Left ventricle myocardium inferior (tissue), 1 donor: ENCODE measurements around the gene PHOX2A. TPM values are rescaled to one million over a fixed set of nuclear protein-coding genes. Genes with fewer than 3 reads are reported as not detected.
"Not testable (repeated sequence)": the region's sequence is repeated elsewhere in the genome, so short reads cannot be mapped to it uniquely, and the experiment has no call there.

Source experiments
- DNase-seq: peaks from one replicate; pipeline ENCODE4 v3.0.0-alpha.2; 2020
- H3K27ac ChIP-seq: fragments of 200-600 bp; replicated peaks from 2 replicates; pipeline ENCODE4 v1.8.0; 2021
- H3K27me3 ChIP-seq: fragments of 200-600 bp; 2 replicates; pipeline ENCODE4 v1.8.0; 2021; ENCODE audit warnings: low read depth
- H3K36me3 ChIP-seq: fragments of 200-600 bp; 2 replicates; pipeline ENCODE4 v1.8.0; 2021
- H3K4me1 ChIP-seq: fragments of 200-600 bp; 2 replicates; pipeline ENCODE4 v1.8.0; 2021
- H3K4me3 ChIP-seq: fragments of 200-600 bp; 2 replicates; pipeline ENCODE4 v1.8.0; 2021; ENCODE audit warnings: mild to moderate bottlenecking, moderate library complexity
- H3K9me3 ChIP-seq: fragments of 200-600 bp; replicated peaks from 2 replicates; pipeline ENCODE4 v1.8.0; 2021
- intact Hi-C: fragments of 100-400 bp; cut with micrococcal nuclease; formaldehyde crosslinking; loops from one replicate; pipeline ENCODE4 v1.11.0; 2022
- long read RNA-seq: library from polyadenylated mRNA; unstranded; transcript quantifications from one replicate; pipeline ENCODE4 v2.0.0, GENCODE V29; 2021
- total RNA-seq: library from RNA; stranded (reverse); fragmentation: NEBNext Ultra II Directional; extraction: Animal tissue kit (Norgen Biotek cat#: 25700); gene quantifications from one replicate; pipeline ENCODE4 v1.2.1, GENCODE V29; 2021
- TF ChIP-seq, protein P1 (sequence below): fragments of 200-600 bp; IDR thresholded peaks from 2 replicates; pipeline ENCODE4 v1.8.0; 2021; ENCODE audit warnings: antibody characterized with exemption, mild to moderate bottlenecking, borderline replicate concordance
- donor health status: DM: no; HTN: yes; CAD: no; lungs with severe emphysema.

Gene PHOX2A
- total RNA-seq, result not detected
- long read RNA-seq, result 0 reads

DNA sequence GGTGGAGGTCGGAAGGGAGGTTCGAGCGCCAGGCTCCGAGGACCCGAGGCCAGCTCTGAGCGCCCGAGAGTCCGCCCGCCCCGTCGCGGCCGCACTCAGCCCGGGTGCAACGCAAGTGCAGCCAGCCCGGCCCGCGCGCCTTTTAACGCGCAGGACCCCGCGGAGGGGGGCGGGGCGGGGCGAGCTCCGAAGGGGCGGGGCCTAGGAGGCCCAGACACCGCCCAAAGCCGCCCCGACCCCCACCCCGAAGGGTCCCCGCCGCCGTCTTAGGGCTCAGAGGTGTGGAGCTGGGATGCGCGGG is at the start of gene PHOX2A:
TSS of gene PHOX2A (minus strand) at position 117 of the 301 bp plus-strand sequence. CDS start 172 bp downstream, outside the sequence.
- peak within 1 kb of the TSS; percentile 52 for H3K4me3 ChIP-seq
- TF ChIP-seq, protein P1, sequence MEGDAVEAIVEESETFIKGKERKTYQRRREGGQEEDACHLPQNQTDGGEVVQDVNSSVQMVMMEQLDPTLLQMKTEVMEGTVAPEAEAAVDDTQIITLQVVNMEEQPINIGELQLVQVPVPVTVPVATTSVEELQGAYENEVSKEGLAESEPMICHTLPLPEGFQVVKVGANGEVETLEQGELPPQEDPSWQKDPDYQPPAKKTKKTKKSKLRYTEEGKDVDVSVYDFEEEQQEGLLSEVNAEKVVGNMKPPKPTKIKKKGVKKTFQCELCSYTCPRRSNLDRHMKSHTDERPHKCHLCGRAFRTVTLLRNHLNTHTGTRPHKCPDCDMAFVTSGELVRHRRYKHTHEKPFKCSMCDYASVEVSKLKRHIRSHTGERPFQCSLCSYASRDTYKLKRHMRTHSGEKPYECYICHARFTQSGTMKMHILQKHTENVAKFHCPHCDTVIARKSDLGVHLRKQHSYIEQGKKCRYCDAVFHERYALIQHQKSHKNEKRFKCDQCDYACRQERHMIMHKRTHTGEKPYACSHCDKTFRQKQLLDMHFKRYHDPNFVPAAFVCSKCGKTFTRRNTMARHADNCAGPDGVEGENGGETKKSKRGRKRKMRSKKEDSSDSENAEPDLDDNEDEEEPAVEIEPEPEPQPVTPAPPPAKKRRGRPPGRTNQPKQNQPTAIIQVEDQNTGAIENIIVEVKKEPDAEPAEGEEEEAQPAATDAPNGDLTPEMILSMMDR, result no peak
- intact Hi-C loops, result no loop called here
- no peak for DNase-seq
- no peak within 1 kb of the TSS for H3K27ac ChIP-seq
- no peaks in the 10 kb centered on the region for H3K36me3 ChIP-seq
- H3K27me3 ChIP-seq, result peaks cover 91% of the 10 kb centered on the region
- H3K4me1 ChIP-seq, result peaks cover 32% of the 10 kb centered on the region
- no peaks in the 10 kb centered on the region for H3K9me3 ChIP-seq

DNA sequence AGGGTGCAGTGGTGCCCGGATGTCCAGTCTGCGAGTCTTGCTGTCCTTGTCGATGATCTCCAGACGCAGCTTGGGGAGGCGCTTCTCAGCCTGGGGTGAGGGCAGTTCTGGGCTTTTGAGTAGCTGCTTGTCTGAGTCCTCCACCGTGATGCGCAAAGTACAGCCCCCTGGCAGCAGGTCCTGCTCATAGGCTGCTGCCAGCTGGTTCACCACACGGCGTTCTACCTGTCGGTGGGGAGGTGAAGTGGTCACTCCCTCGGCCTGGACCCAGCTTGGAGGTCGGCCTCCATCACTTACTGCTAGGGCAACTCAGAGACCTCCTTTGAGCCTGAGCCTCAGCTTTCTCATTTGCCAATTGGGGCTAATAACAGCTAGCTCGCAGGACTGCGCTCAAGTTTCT is 49.4 kb upstream of the PHOX2A start:
- DNase-seq, result no peak
- intact Hi-C loops, result no loop called here
- no peaks in the 10 kb centered on the region for H3K4me1 ChIP-seq
- H3K9me3 ChIP-seq, result no peaks in the 10 kb centered on the region
- H3K4me3 ChIP-seq, result no peak overlapping the region
- H3K27ac ChIP-seq, result no peak overlapping the region
- H3K27me3 ChIP-seq, result no peaks in the 10 kb centered on the region
- H3K36me3 ChIP-seq, result peaks cover 29% of the 10 kb centered on the region
- TF ChIP-seq, protein P1, result no peak

DNA sequence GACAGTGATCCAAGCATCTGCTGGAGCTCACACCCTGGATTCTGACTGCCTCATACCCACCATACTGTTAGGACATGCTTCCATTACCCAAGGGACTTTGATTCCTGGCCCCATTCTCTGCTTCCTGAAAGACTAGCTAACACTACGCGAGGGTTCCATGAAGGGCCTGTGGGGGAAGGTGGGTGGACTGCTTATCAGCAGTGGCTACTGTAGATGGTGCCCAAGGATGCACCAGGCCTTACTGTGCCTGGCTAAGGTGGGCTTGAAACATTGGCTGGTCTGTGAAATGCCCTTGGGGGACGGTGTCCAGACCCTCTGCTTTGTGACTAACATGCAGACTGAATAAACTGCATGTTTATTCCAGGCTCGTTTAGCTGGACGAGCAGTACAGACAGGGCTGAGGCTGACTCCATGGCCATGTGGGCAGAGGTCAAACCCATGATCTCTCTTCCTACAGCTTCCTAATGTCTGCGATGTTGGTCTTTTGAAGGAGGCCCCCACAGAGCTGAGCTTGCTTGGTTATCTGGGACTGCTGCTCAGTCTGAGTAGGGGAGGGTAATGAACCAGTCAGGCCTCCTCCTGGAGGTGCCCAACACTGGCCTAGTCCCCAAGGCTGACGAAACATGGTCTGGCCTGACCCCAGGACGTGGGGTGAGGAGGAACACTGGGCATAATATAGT is 48.3 kb upstream of the PHOX2A start:
- Histone ChIP-seq H3K27ac (no peak overlapping the region), H3K4me3 (no peak overlapping the region), H3K9me3 (no peaks in the 10 kb centered on the region), H3K27me3 (no peaks in the 10 kb centered on the region), H3K4me1 (no peaks in the 10 kb centered on the region), H3K36me3 (peaks cover 28% of the 10 kb centered on the region)
- TF ChIP-seq, protein P1, result no peak
- intact Hi-C loops, result no loop called here
- DNase-seq, result no peak

DNA sequence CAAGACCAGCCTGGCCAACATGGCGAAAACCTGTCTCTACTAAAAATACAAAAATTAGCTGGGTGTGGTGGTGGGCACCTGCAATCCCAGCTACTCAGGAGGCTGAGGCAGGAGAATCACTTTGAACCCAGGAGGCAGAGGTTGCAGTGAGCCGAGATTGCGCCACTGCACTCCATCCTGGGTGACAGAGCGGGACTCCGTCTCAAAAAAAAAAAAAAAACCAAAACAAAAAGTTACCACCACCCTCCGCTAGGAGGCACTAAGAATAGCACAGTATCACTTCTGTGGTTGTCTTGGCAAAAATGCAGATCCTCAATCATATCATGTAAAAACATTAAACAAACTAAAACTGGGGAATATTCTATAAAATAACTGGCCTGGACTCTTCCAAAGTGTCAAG is 46.8 kb upstream of the PHOX2A start:
- TF ChIP-seq, protein P1, result peak; percentile 52
- intact Hi-C loops, DNase-seq, H3K4me3 ChIP-seq, H3K27me3 ChIP-seq, H3K9me3 ChIP-seq, H3K4me1 ChIP-seq, H3K27ac ChIP-seq: not testable (repeated sequence)
- H3K36me3 ChIP-seq, result peaks cover 13% of the 10 kb centered on the region

DNA sequence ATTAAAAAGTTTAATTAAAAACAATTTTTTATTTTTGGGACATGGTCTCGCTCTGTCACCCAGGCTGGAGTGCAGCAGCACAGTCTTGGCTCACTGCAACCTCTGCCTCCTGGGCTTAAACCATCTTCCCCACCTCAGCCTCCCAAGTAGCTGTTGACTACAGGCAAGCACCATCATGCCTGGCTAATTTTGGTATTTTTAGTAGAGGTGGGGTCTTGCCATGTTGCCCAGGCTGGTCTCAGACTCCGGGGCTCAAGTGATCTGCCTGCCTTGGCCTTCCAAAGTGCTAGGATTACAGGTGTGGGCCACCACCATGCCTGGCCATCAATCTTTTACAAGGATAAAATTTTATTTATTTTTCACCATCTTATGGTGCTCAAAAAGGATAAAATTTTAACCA is 43.3 kb upstream of the PHOX2A start:
- H3K27me3 ChIP-seq, result peaks cover 20% of the 10 kb centered on the region
- H3K36me3 ChIP-seq, result no peaks in the 10 kb centered on the region
- intact Hi-C loops, result no loop called here
- H3K27ac ChIP-seq, result no peak overlapping the region
- TF ChIP-seq, protein P1, result no peak
- H3K4me1 ChIP-seq, result no peaks in the 10 kb centered on the region
- H3K9me3 ChIP-seq, result no peaks in the 10 kb centered on the region
- DNase-seq, result no peak
- H3K4me3 ChIP-seq, result no peak overlapping the region
